H1 (cell line): ENCODE measurements around the gene MYOT. TPM values are rescaled to one million over a fixed set of nuclear protein-coding genes. Genes with fewer than 3 reads are reported as not detected.

Experiments
- CTCF ChIA-PET: fragments of 300-600 bp; sonication (Branson Sonifier 250); formaldehyde crosslinking; loops from one replicate; lab custom pipeline; 2021; ENCODE audit not compliant: partially characterized antibody; lab: Charles Lee
- POLR2A ChIA-PET: fragments of 300-600 bp; sonication (Branson Sonifier 250); formaldehyde crosslinking; loops from one replicate; lab custom pipeline; 2021; ENCODE audit warnings: inconsistent platforms; ENCODE audit not compliant: partially characterized antibody; lab: Charles Lee
- DNase-seq, 2 experiments: peaks; one replicate each; pipeline versions ENCODE4 v3.0.0 to v3.0.0-alpha.2; 2010 to 2022; ENCODE audit warnings: low spot score in 2 of 2, low read depth in 1 of 2, mixed read lengths in 1 of 2
- FAIRE-seq: peaks from 2 replicates; lab custom pipeline; 2011; peaks lifted over from hg19 to GRCh38; lab: Jason Lieb, UNC
- H2AFZ ChIP-seq: 2 replicates; pipeline ENCODE4 v1.8.1; 2012; ENCODE audit warnings: low read length, inconsistent platforms
- H2AK5ac ChIP-seq: 2 replicates; pipeline ENCODE4 v1.6.1; 2013; ENCODE audit warnings: low read depth, low read length
- H2BK120ac ChIP-seq: replicated peaks from 2 replicates; pipeline ENCODE3; 2013; ENCODE audit warnings: low read depth, low read length, inconsistent platforms
- H2BK12ac ChIP-seq: 2 replicates; pipeline ENCODE4 v1.6.1; 2013; ENCODE audit warnings: low read depth, low read length
- H2BK15ac ChIP-seq: 2 replicates; pipeline ENCODE4 v1.6.1; 2013; ENCODE audit warnings: low read length
- H2BK20ac ChIP-seq: 2 replicates; pipeline ENCODE4 v1.6.1; 2013; ENCODE audit warnings: low read length
- H2BK5ac ChIP-seq: 2 replicates; pipeline ENCODE4 v1.6.1; 2013; ENCODE audit warnings: low read depth, low read length
- H3K14ac ChIP-seq: 2 replicates; pipeline ENCODE4 v1.6.1; 2013; ENCODE audit warnings: inconsistent platforms; ENCODE audit not compliant: insufficient read length
- H3K18ac ChIP-seq: 2 replicates; pipeline ENCODE4 v1.6.1; 2013; ENCODE audit warnings: low read length; ENCODE audit errors: extremely low read depth
- H3K23ac ChIP-seq: 2 replicates; pipeline ENCODE4 v1.6.1; 2013; ENCODE audit warnings: inconsistent platforms; ENCODE audit not compliant: insufficient read length
- H3K23me2 ChIP-seq: 2 replicates; pipeline ENCODE4 v1.6.1; 2013; ENCODE audit warnings: low read depth, low read length
- H3K27ac ChIP-seq: 2 replicates; pipeline ENCODE4 v1.6.1; 2011; ENCODE audit warnings: low read depth, low read length, inconsistent platforms
- H3K27me3 ChIP-seq, 4 experiments: replicated peaks in 1 of 4; 1 replicate in 1 of 4; 2 replicates in 3 of 4; pipeline versions ENCODE4 v1.6.1 to v1.8.1; 2011 to 2013; ENCODE audit warnings: low read length in 3 of 4, mild to moderate bottlenecking in 3 of 4, inconsistent platforms in 2 of 4, mixed read lengths in 2 of 4, moderate library complexity in 1 of 4; ENCODE audit not compliant: control insufficient read depth in 3 of 4, insufficient read depth in 3 of 4; ENCODE audit errors: extremely low read depth in 1 of 4
- H3K36me3 ChIP-seq, 4 experiments: 2 replicates each; pipeline versions ENCODE4 v1.6.1 to v1.8.1; 2011 to 2013; ENCODE audit warnings: mild to moderate bottlenecking in 4 of 4, low read length in 3 of 4, moderate library complexity in 2 of 4, control low read depth in 1 of 4, inconsistent platforms in 1 of 4; ENCODE audit not compliant: insufficient read depth in 4 of 4, control insufficient read depth in 2 of 4
- H3K4ac ChIP-seq: replicated peaks from 2 replicates; pipeline ENCODE3; 2013; ENCODE audit warnings: low read length, low read depth, mixed read lengths, inconsistent platforms; ENCODE audit not compliant: insufficient read length
- H3K4me1 ChIP-seq, 4 experiments: replicated peaks in 1 of 4; 1 replicate in 1 of 4; 2 replicates in 3 of 4; pipeline versions ENCODE4 v1.6.1 to v1.8.1; 2011 to 2013; ENCODE audit warnings: low read length in 3 of 4, inconsistent platforms in 2 of 4, mixed read lengths in 1 of 4; ENCODE audit not compliant: insufficient read depth in 4 of 4, control insufficient read depth in 3 of 4
- H3K4me2 ChIP-seq, 2 experiments: 2 replicates each; pipeline versions ENCODE4 v1.6.1 to v1.8.1; 2011 to 2013; ENCODE audit warnings: low read depth in 2 of 2, low read length in 2 of 2, control low read depth in 1 of 2, inconsistent platforms in 1 of 2, mild to moderate bottlenecking in 1 of 2; ENCODE audit not compliant: insufficient read depth in 1 of 2
- H3K4me3 ChIP-seq, 4 experiments: fragments of 200-600, 300-600 bp in 1 of 4; sonication (generic), shearing (Covaris generic), sonication (Bioruptor Twin) in 1 of 4; 2 replicates each; pipeline versions ENCODE4 v1.5.1 to v1.8.1; 2011 to 2016; ENCODE audit warnings: low read length in 4 of 4, low read depth in 3 of 4, control low read depth in 2 of 4, inconsistent platforms in 2 of 4, mild to moderate bottlenecking in 2 of 4, mixed read lengths in 1 of 4, moderate library complexity in 1 of 4; ENCODE audit not compliant: insufficient read depth in 2 of 4; ENCODE audit errors: extremely low read depth in 1 of 4
- H3K56ac ChIP-seq: replicated peaks from 2 replicates; pipeline ENCODE3; 2013; ENCODE audit warnings: low read depth, mild to moderate bottlenecking, mixed read lengths, low read length, inconsistent platforms; ENCODE audit not compliant: insufficient read length
- H3K79me1 ChIP-seq: 2 replicates; pipeline ENCODE4 v1.6.1; 2013; ENCODE audit warnings: low read depth, low read length, control low read depth
- H3K79me2 ChIP-seq, 2 experiments: 2 replicates each; pipeline versions ENCODE4 v1.6.1 to v1.8.1; 2012 to 2013; ENCODE audit warnings: low read length in 2 of 2, mild to moderate bottlenecking in 2 of 2, inconsistent platforms in 1 of 2; ENCODE audit not compliant: insufficient read depth in 2 of 2, control insufficient read depth in 1 of 2
- H3K9ac ChIP-seq, 4 experiments: replicated peaks in 1 of 4; 1 replicate in 1 of 4; 2 replicates in 3 of 4; pipeline versions ENCODE4 v1.6.1 to v1.8.1; 2011 to 2013; ENCODE audit warnings: low read depth in 3 of 4, low read length in 3 of 4, control low read depth in 2 of 4, mild to moderate bottlenecking in 2 of 4, moderate library complexity in 2 of 4, inconsistent platforms in 1 of 4; ENCODE audit errors: extremely low read depth in 1 of 4
- H3K9me3 ChIP-seq, 2 experiments: 2 replicates each; pipeline versions ENCODE4 v1.6.1 to v1.8.1; 2012 to 2013; ENCODE audit warnings: mild to moderate bottlenecking in 2 of 2, moderate library complexity in 2 of 2, control low read depth in 1 of 2, inconsistent platforms in 1 of 2, low read depth in 1 of 2, low read length in 1 of 2, mixed read lengths in 1 of 2; ENCODE audit not compliant: insufficient read depth in 2 of 2
- H4K20me1 ChIP-seq, 2 experiments: replicated peaks in 1 of 2; 2 replicates each; pipeline versions ENCODE3 to v1.8.1; 2011 to 2013; ENCODE audit warnings: inconsistent platforms in 2 of 2, low read length in 2 of 2, mild to moderate bottlenecking in 1 of 2; ENCODE audit not compliant: insufficient read depth in 2 of 2, control insufficient read depth in 1 of 2
- H4K5ac ChIP-seq: 2 replicates; pipeline ENCODE4 v1.6.1; 2013; ENCODE audit warnings: low read length, low read depth, mixed read lengths, inconsistent platforms; ENCODE audit not compliant: insufficient read length
- H4K8ac ChIP-seq: 2 replicates; pipeline ENCODE4 v1.8.0; 2013; ENCODE audit warnings: mild to moderate bottlenecking, moderate library complexity, low read length, inconsistent platforms; ENCODE audit not compliant: insufficient read depth; ENCODE audit errors: extremely low read depth
- H4K91ac ChIP-seq: replicated peaks from 2 replicates; pipeline ENCODE3; 2013; ENCODE audit warnings: low read length, mixed read lengths, inconsistent platforms; ENCODE audit not compliant: insufficient read length
- FOSL1 ChIP-seq: IDR thresholded peaks from 2 replicates; pipeline ENCODE4 v1.6.1; 2011; ENCODE audit warnings: mild to moderate bottlenecking, low read depth, low read length, moderate library complexity; ENCODE audit not compliant: insufficient read depth
- PHF8 ChIP-seq: fragments of 200-600 bp; sonication (generic); conservative IDR thresholded peaks from 2 replicates; pipeline ENCODE4 v1.7.1; 2012; ENCODE audit warnings: low read depth, mild to moderate bottlenecking, inconsistent platforms, low read length, moderate library complexity
- USF2 ChIP-seq: IDR thresholded peaks from 2 replicates; pipeline ENCODE4 v1.6.1; 2011; ENCODE audit warnings: low read length, improper control_type of control experiment
- WGBS, 2 experiments: shearing (Covaris generic) in 1 of 2; methylation state at CpG; one replicate each; pipeline versions ENCODE4 v1.1.6 to v1.1.7; 2013 to 2015; ENCODE audit warnings: low lambda C conversion rate in 2 of 2, mixed read lengths in 2 of 2, inconsistent platforms in 1 of 2, low coverage in 1 of 2, missing lambda C conversion rate in 1 of 2; ENCODE audit not compliant: insufficient replicate concordance in 2 of 2, insufficient coverage in 1 of 2, insufficient read length in 1 of 2; ENCODE audit errors: extremely low coverage in 1 of 2, missing lambda C conversion rate in 1 of 2; 5-methylcytosine and 5-hydroxymethylcytosine counted together
- polyA plus RNA-seq, 7 experiments: library from polyadenylated mRNA; depleted of rRNA in 3 of 7; stranded (reverse) in 5 of 7; unstranded in 2 of 7; fragments of >200 nt in 5 of 7; fragments of 200-250 nt in 2 of 7; gene quantifications; 1 replicate in 5 of 7; 2 replicates in 1 of 7; 4 replicates in 1 of 7; pipeline versions ENCODE4 v1.2.1 to v1.2.3, GENCODE V29; 2011 to 2013; ENCODE audit warnings: missing spikeins in 2 of 7, mixed read lengths in 2 of 7
- total RNA-seq: library from RNA; stranded (reverse); fragmentation: NEBNext Ultra II Directional; extraction: Animal tissue kit (Norgen Biotek cat#: 25700); gene quantifications from 2 replicates; pipeline ENCODE4 v1.2.1, GENCODE V29; 2021

The MYOT gene
- total and polyA plus RNA-seq, 2 of the 8 experiments (the other 6 are each of a cell fraction or from before 2014, with no cell fraction given): not detected

GRCh38 chr5:137862251-137862650 is 5.4 kb upstream of the MYOT start:
- Histone ChIP-seq H3K14ac (no peak overlapping the region), H3K79me2 (no peaks in the 10 kb centered on the region), H4K5ac (no peak overlapping the region), H3K23ac (no peak overlapping the region), H3K56ac (no peak overlapping the region), H3K4me1 (no peaks in the 10 kb centered on the region), H3K9ac (no peak overlapping the region)
- FAIRE-seq: no peak
- TF ChIP-seq PHF8 (no peak), FOSL1 (no peak), USF2 (no peak)
- TF ChIP-seq, all 59 proteins: peak for 0
- no peak for DNase-seq
- no peak overlapping the region for H2BK15ac ChIP-seq
- no peak overlapping the region for H4K91ac ChIP-seq
- ChIA-PET CTCF (no interaction called here), POLR2A (no interaction called here)
- no peak overlapping the region for H4K8ac ChIP-seq
- no peaks in the 10 kb centered on the region for H3K27me3 ChIP-seq
- H3K4me2 ChIP-seq: no peak overlapping the region
- H3K27ac ChIP-seq: no peak overlapping the region
- H3K36me3 ChIP-seq: no peaks in the 10 kb centered on the region
- H2BK12ac ChIP-seq: no peak overlapping the region
- no peak overlapping the region for H2BK20ac ChIP-seq
- no peaks in the 10 kb centered on the region for H3K9me3 ChIP-seq
- H3K79me1 ChIP-seq: no peaks in the 10 kb centered on the region
- 88% methylated on average over 3 of the region's 3 CpGs; no CpG with 5 or more reads in 1 of the 2 experiments for WGBS, 2 experiments
- H2AK5ac ChIP-seq: no peak overlapping the region
- no peaks in the 10 kb centered on the region for H4K20me1 ChIP-seq
- H2BK120ac ChIP-seq: no peak overlapping the region
- H3K4ac ChIP-seq: no peak overlapping the region
- no peak overlapping the region for H2AFZ ChIP-seq
- no peak overlapping the region for H3K4me3 ChIP-seq
- no peak overlapping the region for H2BK5ac ChIP-seq
- no peaks in the 10 kb centered on the region for H3K23me2 ChIP-seq
- no peak overlapping the region for H3K18ac ChIP-seq
